ENCODE results near the gene PGBD1.

Gene PGBD1, protein sequence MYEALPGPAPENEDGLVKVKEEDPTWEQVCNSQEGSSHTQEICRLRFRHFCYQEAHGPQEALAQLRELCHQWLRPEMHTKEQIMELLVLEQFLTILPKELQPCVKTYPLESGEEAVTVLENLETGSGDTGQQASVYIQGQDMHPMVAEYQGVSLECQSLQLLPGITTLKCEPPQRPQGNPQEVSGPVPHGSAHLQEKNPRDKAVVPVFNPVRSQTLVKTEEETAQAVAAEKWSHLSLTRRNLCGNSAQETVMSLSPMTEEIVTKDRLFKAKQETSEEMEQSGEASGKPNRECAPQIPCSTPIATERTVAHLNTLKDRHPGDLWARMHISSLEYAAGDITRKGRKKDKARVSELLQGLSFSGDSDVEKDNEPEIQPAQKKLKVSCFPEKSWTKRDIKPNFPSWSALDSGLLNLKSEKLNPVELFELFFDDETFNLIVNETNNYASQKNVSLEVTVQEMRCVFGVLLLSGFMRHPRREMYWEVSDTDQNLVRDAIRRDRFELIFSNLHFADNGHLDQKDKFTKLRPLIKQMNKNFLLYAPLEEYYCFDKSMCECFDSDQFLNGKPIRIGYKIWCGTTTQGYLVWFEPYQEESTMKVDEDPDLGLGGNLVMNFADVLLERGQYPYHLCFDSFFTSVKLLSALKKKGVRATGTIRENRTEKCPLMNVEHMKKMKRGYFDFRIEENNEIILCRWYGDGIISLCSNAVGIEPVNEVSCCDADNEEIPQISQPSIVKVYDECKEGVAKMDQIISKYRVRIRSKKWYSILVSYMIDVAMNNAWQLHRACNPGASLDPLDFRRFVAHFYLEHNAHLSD

DNA sequence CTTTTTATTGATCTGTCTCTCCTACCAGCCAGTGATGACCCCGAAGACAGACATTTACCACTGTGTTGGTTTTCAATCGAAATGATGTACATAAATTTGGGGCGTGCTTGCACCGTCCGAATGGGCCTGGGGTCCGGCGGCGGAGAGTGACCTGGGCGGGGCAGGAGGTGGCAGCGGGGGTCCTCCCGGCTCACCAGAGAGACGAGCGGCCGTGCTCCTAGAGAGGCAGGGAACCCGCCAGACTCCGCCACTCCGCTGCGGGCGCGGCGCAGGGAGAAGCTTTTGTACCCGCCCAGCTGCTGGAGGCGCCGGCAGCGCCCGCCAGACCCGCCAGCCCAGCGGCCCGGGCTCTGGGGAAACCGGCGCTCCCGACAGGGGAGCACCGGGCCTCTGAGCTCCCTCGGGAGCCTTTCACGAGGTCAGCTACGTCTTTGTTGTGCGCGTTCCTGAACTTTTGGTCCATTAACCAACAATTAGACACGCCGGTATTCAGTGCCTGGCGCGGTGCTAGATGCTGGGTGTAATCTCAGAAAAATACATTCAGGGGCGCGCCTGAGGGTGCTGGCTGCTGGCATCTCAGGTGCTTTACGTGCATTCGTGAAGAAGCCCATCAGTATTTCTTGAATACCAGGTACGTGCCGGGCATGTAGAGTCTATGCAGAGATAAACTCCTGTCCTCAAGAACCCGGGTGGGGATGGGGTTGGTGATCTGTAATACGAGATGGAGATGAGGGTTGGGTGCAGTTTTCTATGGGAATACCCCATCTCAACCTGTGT, at the start of gene PGBD1:
TSS of gene PGBD1 (plus strand) at position 285 of the 777 bp plus-strand sequence. CDS start 2,242 bp downstream, outside the sequence.
- DNase-seq, result peak in 51 of 56 donors; percentile 3 to 81 (median 37)

DNA sequence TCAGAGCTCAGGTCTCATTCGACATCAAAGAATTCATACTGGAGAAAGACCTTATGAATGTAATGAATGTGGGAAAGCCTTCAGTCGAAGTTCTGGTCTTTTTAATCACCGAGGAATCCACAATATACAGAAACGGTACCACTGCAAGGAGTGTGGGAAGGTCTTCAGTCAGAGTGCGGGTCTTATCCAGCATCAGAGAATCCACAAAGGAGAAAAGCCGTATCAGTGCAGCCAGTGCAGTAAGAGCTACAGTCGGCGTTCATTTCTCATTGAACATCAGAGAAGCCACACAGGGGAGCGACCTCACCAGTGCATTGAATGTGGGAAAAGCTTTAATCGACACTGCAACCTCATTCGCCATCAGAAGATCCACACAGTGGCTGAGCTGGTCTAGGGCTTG, 48.6 kb upstream of the PGBD1 start:
- DNase-seq, result no peak

DNA sequence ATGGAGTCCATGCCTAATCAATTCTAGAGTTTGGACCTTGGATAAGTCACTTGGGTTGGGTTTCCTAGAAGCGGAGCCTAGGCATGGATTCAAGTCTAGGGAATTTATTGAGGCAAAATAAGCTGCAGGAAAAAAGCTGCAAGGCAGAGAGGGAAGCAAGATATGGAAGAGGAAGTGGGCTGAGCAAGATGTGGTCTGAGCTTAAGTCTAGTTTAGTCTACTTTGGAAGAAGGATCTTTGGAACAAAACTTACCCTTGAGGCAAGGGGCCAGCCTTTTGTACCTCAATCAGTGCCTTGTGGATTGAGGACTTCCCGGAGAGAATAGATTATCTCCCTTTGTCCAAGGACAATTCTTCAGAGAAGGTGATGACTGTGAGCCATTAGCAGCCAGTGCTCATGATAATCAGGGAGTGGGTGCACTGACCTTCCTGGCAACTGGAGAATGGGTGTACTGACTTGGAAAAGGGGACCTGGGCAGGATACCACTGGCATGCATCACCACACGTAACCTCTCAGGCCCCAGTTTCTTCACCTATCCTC, 45.4 kb upstream of the PGBD1 start:
- no peak for DNase-seq

DNA sequence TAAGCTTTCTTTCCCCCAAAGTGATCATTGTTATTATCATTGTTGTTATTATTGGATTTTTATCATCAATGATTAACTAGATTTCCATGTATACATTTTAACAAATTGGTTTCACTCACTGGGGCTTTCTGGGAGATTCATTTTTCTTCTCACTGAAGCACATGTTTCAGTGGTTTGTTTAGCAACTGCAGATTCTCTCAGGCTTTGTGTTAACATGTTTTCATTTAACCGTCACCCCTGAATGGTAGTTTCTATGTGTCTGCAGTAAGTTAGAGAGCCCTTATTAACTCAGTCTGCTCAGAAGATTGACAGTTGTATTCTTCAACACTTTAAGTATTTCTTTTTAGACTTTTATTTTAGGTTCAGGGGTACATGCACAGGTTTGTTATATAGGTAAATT, 41.7 kb upstream of the PGBD1 start:
- no peak for DNase-seq

DNA sequence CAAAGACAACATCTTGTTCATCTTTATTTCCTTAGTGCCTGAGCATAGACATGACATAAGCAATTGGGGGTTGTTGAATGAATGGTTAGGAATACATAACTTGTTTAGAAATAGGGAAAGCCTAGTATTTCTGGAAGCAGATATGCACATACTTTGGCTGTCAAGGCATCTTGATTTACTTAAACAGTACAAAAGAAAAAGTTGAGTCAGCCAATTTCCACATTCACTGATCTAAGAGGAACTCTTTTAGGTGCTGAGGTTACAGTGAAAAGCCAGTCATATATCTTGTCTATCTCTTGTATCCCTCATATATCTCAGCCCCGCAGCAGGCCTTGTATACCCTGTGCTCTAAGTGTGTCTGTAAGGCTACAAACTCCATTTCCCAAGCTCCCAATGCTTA, 40.9 kb upstream of the PGBD1 start:
- no peak for DNase-seq

DNA sequence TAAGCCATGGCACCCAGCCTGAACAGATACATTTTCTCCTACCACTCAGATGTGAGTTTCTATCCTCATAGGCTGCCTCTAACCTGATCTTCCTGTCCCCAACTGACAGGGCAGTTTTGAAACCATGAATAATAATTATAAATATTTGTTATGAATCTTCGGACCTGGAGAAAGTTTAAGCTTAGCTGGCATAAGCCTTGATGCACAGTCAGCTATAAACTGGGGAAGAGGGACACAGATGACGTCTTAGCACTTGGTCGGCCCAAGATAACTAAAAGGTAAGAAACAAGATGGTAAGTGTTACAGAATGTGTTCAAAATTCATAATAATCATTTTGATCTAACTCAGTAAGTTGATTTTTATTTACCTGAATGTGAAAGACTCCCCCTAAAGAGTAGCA, 37.4 kb upstream of the PGBD1 start:
- no peak for DNase-seq

DNA sequence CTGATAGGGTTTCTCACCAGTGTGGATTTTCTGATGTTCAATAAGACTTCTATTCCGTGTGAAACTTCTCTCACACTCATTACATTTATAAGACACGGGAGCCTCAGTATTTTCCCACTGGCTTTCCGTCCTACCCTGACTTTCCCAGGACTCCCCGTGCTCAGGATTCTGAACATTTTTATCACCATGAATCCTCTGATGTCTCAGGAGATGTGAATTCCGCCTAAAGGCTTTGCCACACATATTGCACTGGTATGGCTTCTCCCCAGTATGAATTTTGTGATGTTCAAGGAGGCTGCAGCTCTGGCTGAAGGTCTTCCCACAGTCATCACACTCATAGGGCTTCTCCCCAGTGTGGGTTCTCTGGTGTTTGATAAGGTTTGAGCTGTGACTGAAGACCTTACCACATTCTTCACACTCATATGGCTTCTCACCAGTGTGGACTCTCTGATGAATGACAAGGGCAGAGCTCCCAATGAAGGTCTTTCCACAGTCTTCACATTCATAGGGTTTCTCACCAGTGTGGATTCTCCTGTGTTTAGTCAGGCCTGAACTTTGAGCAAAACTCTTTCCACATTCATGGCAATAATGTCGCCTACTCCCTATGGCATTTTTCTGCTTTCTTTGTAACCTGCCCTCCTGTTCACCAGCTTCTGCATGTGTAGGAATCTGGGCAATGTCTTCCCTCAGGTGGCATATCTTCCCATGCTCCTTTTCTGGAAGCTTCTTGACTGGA, 36.0 kb upstream of the PGBD1 start:
- DNase-seq, result no peak

DNA sequence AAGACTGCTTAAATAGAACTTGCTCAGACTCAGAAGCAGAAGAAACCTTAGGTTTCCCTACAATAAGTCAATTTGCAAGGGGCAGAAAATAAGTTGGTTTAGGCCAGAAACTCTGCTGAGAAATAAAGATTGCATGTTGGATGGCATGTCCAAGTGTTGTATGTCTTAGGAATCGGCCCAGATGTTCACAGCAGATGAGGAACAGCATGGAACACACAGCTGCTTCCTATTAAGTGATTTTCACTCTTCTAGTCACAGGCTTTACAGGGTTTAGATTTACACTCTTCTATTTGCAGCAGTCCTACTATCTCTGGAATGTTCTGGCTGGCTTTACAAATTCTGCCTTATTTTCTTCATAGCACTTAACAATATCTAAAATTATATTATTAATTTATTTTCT, 32.5 kb upstream of the PGBD1 start:
- DNase-seq, result no peak

DNA sequence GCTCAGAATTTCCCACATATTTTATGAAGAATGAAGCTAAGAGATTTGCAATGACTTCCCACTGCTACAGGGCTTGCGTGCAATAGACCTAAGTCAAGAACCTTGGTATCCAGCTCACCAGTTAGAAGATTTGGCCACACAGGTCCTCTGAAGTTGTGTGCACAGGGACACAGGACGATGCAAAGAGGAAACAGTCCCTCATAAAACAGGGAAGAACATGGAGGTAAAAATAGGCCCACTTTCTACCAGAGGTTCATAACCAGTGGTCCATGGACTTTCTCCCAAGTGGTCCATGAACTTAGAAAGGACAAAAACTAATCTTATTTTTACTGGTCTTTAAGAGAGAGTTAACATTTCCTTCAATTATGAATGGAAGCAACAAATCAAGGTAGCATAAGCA, 30.6 kb upstream of the PGBD1 start:
- DNase-seq, result no peak

DNA sequence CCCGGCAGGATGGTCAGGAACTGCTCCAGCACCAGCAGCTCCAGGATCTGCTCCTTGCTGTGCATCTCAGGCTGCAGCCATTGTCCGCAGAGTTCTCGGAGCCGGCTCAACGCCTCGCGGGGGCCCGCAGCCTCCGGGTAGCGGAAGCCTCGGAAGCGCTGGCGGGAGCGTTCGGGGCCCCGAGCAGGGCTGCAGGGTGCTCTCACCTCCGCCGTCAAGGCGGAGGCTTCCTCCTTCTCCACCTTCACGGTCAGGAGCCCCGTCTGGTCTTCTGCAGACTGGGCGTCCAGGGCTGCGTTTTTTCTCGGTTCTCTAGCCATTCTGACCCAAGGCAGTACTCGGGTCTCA, 29.7 kb upstream of the PGBD1 start:
- DNase-seq, result peak in 14 of 56 donors; percentile 4 to 49 (median 23)

DNA sequence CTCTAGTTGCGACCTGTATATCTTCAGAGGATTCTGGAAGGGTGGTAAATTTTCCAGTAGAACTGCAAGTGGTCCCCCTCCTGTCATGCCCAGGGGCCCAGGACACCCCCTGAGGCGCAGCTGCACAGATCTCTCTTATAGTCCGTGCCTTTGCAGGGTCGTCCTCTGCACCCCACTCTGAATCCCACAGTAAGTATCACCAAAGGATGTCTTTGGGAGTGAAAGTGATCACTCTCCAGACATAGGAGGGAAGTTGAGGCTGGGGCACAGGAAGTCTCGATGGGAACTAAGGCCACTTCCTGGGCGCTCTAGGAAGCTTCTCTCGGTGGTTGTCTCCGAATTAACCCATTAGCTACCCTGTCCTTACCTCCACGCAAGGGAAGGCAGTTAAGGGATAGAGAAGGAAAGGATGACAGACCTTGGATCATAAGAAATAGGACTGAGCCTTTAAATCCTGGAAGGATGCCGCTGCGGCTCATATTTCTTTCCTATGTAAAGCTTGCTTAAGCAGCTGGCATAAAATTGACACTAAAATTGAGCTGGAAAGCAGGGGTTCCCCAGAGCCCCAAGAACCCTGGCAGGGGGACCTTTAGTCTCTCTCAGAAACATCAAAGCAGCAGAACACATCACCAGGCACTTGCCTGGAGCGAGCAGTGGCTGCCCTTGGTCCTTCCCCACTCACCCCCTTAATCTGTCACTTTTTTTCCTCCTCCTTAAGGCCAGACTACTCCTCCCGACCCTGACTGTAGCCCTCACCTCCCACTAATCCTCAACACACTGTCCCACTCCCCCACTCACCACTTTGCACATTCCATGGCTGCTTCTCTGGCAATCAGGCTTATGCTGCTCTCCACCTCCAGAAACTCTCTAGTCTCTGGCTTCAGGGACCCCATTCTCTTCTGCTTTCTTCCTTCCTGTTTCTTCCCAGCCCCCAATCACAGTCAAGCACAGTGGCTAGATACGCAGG, 29.1 kb upstream of the PGBD1 start, which contains the start of gene ZKSCAN4:
TSS of gene ZKSCAN4 (minus strand) at position 261 of the 967 bp plus-strand sequence. CDS start 289 bp downstream, outside the sequence.
- DNase-seq, result peak in 54 of 56 donors; percentile 14 to 90 (median 66)

DNA sequence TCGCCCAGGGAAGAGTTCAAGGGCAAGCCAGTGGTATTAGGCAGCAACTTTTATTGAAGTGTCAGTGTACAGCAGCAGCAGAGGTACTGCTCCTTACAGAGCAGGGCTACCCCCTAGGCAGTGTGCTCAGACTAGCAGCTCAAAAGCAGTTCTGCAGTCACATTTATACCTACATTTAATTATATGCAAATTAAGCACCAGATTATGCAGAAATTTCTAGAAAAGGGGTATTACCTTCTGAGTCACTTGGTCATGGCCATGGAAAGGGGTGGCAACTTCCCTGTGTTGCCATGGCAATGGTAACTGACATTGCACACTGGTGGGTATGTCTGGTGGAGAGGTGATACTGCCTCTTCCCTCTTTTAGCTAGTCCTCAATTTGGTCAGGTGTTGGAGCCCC, 27.3 kb upstream of the PGBD1 start:
- DNase-seq, result no peak

DNA sequence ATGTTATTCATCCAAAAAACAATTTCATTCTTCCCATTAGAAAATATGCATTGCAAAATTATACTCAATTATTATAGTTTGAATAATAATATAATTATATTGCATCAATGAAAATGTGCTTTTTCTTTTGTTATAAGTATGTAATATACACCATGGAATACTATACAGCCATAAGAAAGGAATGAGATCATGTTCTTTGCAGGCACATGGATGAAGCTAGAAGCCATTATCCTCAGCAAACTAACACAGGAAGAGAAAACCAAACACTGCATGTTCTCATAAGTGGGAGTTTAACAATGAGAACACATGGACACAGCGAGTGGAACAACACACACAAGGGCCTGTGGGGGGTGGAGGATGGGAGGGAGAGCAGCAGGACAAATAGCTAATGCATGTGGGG, 24.3 kb upstream of the PGBD1 start:
- DNase-seq, result no peak

DNA sequence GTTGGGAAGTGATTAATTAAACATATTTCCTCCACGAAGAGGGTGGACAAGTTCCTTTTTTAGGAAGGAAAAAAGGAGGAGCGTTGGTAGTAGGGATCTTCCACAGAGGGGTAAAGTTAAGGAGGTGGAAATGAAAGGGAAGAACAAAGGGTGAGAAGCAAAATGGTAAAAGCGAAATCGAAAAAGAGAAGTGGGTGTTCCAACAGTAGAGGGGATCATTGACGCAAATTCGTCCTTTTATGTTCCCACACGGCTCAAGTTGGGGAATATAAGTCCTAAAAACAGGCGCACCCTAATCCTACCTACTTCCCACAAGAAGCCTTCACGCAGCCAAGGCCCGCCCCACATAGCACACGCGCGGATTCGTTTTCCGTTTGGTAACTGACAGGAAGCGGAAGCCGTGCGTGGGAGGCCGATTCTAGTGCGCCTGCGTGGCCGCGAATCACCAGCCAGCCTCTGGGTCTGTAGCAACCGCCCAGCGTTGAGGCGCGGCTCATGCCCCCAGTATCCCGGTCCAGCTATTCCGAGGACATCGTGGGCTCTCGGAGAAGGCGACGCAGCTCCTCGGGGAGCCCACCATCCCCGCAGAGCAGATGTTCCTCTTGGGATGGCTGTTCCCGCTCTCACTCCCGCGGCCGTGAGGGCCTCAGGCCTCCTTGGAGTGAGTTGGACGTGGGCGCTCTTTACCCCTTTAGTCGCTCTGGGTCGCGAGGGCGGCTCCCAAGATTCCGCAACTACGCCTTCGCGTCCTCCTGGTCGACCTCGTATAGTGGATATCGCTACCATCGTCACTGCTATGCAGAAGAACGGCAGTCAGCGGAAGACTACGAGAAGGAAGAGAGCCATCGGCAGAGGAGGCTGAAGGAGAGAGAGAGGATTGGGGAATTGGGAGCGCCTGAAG, 22.2 kb upstream of the PGBD1 start, which contains the start of gene NKAPL:
TSS of gene NKAPL (plus strand) at position 421 of the 901 bp plus-strand sequence. CDS start at position 496, 75 bp downstream.
- peak in 49 of 56 donors; percentile 6 to 77 (median 40) for DNase-seq

DNA sequence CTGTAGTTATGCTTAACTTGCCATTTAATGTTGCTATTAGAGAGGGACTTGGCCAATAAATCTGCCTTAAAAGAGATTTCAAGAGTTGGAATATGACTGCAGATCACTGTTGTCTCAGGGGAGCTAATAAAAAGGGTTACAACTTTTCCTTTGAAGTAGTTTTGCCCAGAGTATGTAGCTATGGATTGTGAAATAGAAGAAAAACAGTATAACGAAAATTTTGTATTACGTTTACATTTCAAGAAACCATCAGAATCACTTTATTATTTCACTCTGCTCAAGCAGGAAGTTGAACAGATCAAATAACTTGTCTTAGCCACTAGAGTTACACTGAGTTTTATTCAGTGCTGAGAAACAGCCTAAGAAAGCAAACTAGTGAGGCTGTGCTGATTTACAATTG, 17.4 kb upstream of the PGBD1 start:
- no peak for DNase-seq

DNA sequence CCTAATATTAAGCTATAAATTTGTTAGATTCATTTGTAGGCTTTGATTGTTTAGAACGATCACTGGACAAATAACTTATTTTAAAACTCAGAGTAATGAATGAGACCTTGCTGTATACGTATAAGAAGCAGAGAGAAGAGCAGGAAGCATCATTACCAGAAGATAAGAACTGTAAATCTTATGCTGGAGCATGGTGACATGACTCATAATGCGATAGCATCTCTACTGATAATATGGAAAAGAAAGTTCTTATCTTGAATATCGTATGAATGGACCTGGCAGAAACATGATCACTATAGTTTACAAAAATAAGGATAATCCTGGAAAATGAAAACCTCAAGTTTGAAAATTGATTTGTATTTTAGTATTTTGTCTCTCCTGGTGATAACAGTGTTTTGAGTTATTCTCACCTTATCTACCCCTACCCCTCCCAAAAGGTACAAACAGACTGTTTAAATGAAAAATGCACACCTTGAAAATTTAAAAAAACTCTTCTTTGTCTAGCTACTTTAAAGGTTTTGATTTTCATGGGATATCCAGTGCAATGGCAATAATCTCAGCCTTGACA, 16.5 kb upstream of the PGBD1 start:
- no peak for DNase-seq

DNA sequence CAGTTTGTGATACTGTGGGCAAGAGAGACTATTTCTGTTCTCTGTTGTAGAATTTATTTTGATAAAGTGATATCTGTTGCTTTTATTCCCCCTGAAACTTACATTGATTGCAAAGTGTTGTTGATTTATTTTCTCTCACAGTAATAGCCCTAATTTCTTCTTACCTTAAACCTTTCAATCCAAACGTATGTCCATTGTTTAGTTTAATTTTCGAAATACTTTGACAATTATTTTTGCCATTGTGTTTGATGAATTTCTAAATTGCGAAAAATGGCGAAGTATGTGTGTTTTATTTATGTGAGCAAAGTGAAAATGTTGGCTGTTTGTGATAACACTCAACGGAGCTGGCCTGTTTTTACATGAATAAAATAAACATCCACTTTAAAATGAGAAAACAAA, 14.8 kb upstream of the PGBD1 start:
- DNase-seq, result no peak
